Activated B cell treated with CpG ODN at 0.5 μM for 24 hours (primary cell): ENCODE measurements around the gene APOA4. TPM values are rescaled to one million over a fixed set of nuclear protein-coding genes. Genes with fewer than 3 reads are reported as not detected.

Experiments
- ATAC-seq: fragments of 200-7000 bp; cut with Tn5 transposase; one replicate; pipeline ENCODE4 v1.10.0; 2021; ENCODE audit warnings: low read depth, mild to moderate bottlenecking, moderate library complexity
- CTCF ChIA-PET: fragments of 350-600 bp; sonication (Branson Sonifier 250); formaldehyde crosslinking; loops from one replicate; lab custom pipeline; 2021; ENCODE audit warnings: antibody characterized with exemption; lab: Charles Lee
- POLR2A ChIA-PET: fragments of 350-600 bp; sonication (Branson Sonifier 250); formaldehyde crosslinking; loops from one replicate; lab custom pipeline; 2021; ENCODE audit warnings: antibody characterized with exemption; lab: Charles Lee
- DNase-seq: peaks from one replicate; pipeline ENCODE4 v3.0.0; 2022
- H3K27ac Mint-ChIP-seq: one replicate; pipeline ENCODE4 v1.8.0; 2020; ENCODE audit warnings: mixed read lengths
- H3K27me3 Mint-ChIP-seq: one replicate; pipeline ENCODE4 v1.8.0; 2021; ENCODE audit warnings: mixed read lengths
- H3K36me3 Mint-ChIP-seq: one replicate; pipeline ENCODE4 v1.8.0; 2021; ENCODE audit warnings: low read depth, mixed read lengths
- H3K4me1 Mint-ChIP-seq: one replicate; pipeline ENCODE4 v1.8.0; 2021; ENCODE audit warnings: mixed read lengths
- H3K4me3 Mint-ChIP-seq: one replicate; pipeline ENCODE4 v1.8.0; 2020; ENCODE audit warnings: mild to moderate bottlenecking, mixed read lengths
- H3K9me3 Mint-ChIP-seq: one replicate; pipeline ENCODE4 v1.8.0; 2020; ENCODE audit warnings: mixed read lengths
- CTCF ChIP-seq: fragments of 200-600 bp; IDR thresholded peaks from one replicate; pipeline ENCODE4 v1.8.0; 2022; ENCODE audit warnings: antibody characterized with exemption, mild to moderate bottlenecking
- intact Hi-C: fragments of 100-400 bp; cut with micrococcal nuclease; formaldehyde crosslinking; loops from one replicate; pipeline ENCODE4 v1.15.1; 2024
- total RNA-seq: library from RNA; stranded (reverse); gene quantifications from 2 replicates; pipeline ENCODE4 v1.2.3, GENCODE V29; 2022

Gene APOA4
- total RNA-seq, 1 donor from 2014 or later = not detected

GRCh38 chr11:116788534-116788933, 34.6 kb downstream of the APOA4 start:
- no peak for DNase-seq
- no peak for TF ChIP-seq CTCF
- intact Hi-C loops = loop anchor here (1.0 to 5.0 kb wide), 3 partner anchors 15 to 309 kb away; partner anchors contain the start of gene SIK3
- Mint-ChIP-seq H3K27ac (peak overlapping the region; percentile 95), H3K4me3 (peak overlapping the region; percentile 98), H3K9me3 (no peaks in the 10 kb centered on the region), H3K36me3 (peaks cover 43% of the 10 kb centered on the region), H3K4me1 (peaks cover 33% of the 10 kb centered on the region), H3K27me3 (peaks cover 4% of the 10 kb centered on the region)
- CTCF ChIA-PET = interaction anchor here (1.4 to 3.7 kb wide), 2 partner anchors 10 to 316 kb away, joined by 3 to 38 read pairs; no protein-coding TSS in a partner anchor
- no peak for ATAC-seq
- POLR2A ChIA-PET = interaction anchor here (1.0 to 3.1 kb wide), 6 partner anchors 14 to 442 kb away, joined by 4 to 52 read pairs (median 7); partner anchors contain the start of genes BUD13 and PAFAH1B2

GRCh38 chr11:116787786-116788486, 35.2 kb downstream of the APOA4 start, which contains the start of gene ZPR1:
Gene ZPR1 (minus strand): TSS chr11:116788023. CDS start chr11:116787990, 33 bp downstream.
- ATAC-seq (peak; percentile 81), DNase-seq (peak; percentile 81)
- ChIA-PET POLR2A (interaction anchor here (0.6 to 3.1 kb wide), 10 partner anchors 9 to 442 kb away, joined by 3 to 52 read pairs (median 6); partner anchors contain the start of genes BUD13, PAFAH1B2 and SIDT2), CTCF (interaction anchor here (0.7 to 3.7 kb wide), 4 partner anchors 9 to 318 kb away, joined by 3 to 38 read pairs (median 6); no protein-coding TSS in a partner anchor)
- no peak for TF ChIP-seq CTCF
- H3K4me3 Mint-ChIP-seq = peak within 1 kb of the TSS; percentile 98
- peaks cover 33% of the 10 kb centered on the region for H3K4me1 Mint-ChIP-seq
- no peaks in the 10 kb centered on the region for H3K9me3 Mint-ChIP-seq
- intact Hi-C loops = loop anchor here (1.0 to 5.0 kb wide), 3 partner anchors 15 to 309 kb away; partner anchors contain the start of gene SIK3
- peak within 1 kb of the TSS; percentile 95 for H3K27ac Mint-ChIP-seq
- H3K36me3 Mint-ChIP-seq = peaks cover 49% of the 10 kb centered on the region
- peaks cover 4% of the 10 kb centered on the region for H3K27me3 Mint-ChIP-seq

GRCh38 chr11:116787436-116787785, 35.7 kb downstream of the APOA4 start:
- H3K27me3 Mint-ChIP-seq = peaks cover 4% of the 10 kb centered on the region
- H3K36me3 Mint-ChIP-seq = peaks cover 55% of the 10 kb centered on the region
- ATAC-seq (peak; percentile 31), DNase-seq (no peak)
- peak overlapping the region; percentile 54 for H3K27ac Mint-ChIP-seq
- intact Hi-C loops = loop anchor here (5.0 kb wide), 2 partner anchors 65 to 310 kb away; partner anchors contain the start of gene SIK3
- H3K4me1 Mint-ChIP-seq = peaks cover 33% of the 10 kb centered on the region
- peak overlapping the region; percentile 98 for H3K4me3 Mint-ChIP-seq
- ChIA-PET POLR2A (interaction anchor here (0.6 to 3.1 kb wide), 9 partner anchors 9 to 392 kb away, joined by 3 to 52 read pairs (median 6); partner anchors contain the start of genes BUD13, PAFAH1B2 and SIDT2), CTCF (interaction anchor here (0.7 to 1.2 kb wide), 4 partner anchors 14 to 318 kb away, joined by 3 to 7 read pairs (median 4); partner anchors contain the start of gene BUD13)
- TF ChIP-seq CTCF = no peak
- no peaks in the 10 kb centered on the region for H3K9me3 Mint-ChIP-seq

GRCh38 chr11:116786966-116787365, 36.1 kb downstream of the APOA4 start:
- TF ChIP-seq CTCF = no peak
- Mint-ChIP-seq H3K27me3 (peaks cover 4% of the 10 kb centered on the region), H3K9me3 (no peaks in the 10 kb centered on the region), H3K4me1 (peaks cover 33% of the 10 kb centered on the region), H3K36me3 (peaks cover 59% of the 10 kb centered on the region), H3K4me3 (peak overlapping the region; percentile 98), H3K27ac (peak overlapping the region; percentile 54)
- POLR2A ChIA-PET = interaction anchor here (0.6 to 3.1 kb wide), 9 partner anchors 8 to 392 kb away, joined by 3 to 52 read pairs (median 6); partner anchors contain the start of genes BUD13, PAFAH1B2 and SIDT2
- intact Hi-C loops = loop anchor here (5.0 kb wide), 2 partner anchors 65 to 310 kb away; partner anchors contain the start of gene SIK3
- CTCF ChIA-PET = interaction anchor here (0.8 to 1.2 kb wide), 4 partner anchors 14 to 319 kb away, joined by 3 to 5 read pairs (median 3); partner anchors contain the start of gene BUD13
- DNase-seq = no peak
- no peak for ATAC-seq
